A172 (cell line): ENCODE results near the gene APBB1IP. TPM values are rescaled to one million over a fixed set of nuclear protein-coding genes. Genes with fewer than 3 reads are reported as not detected.
A peak's percentile ranks its signal among the peaks of the same experiment; 100 is the strongest.
"Not testable (repeated sequence)": the region's sequence is repeated elsewhere in the genome, so short reads cannot be mapped to it uniquely, and the experiment has no call there.

ENCODE experiments used
- DNase-seq: peaks from one replicate; pipeline ENCODE4 v3.0.0-alpha.2; 2015; ENCODE audit warnings: low spot score
- total RNA-seq: library from RNA; depleted of rRNA; stranded (reverse); fragments of >200 nt; shearing (Covaris generic); gene quantifications from 2 replicates; pipeline ENCODE4 v1.2.3, GENCODE V29; 2014

Gene APBB1IP
- total RNA-seq, 1 experiment from 2014 or later: not detected

DNA sequence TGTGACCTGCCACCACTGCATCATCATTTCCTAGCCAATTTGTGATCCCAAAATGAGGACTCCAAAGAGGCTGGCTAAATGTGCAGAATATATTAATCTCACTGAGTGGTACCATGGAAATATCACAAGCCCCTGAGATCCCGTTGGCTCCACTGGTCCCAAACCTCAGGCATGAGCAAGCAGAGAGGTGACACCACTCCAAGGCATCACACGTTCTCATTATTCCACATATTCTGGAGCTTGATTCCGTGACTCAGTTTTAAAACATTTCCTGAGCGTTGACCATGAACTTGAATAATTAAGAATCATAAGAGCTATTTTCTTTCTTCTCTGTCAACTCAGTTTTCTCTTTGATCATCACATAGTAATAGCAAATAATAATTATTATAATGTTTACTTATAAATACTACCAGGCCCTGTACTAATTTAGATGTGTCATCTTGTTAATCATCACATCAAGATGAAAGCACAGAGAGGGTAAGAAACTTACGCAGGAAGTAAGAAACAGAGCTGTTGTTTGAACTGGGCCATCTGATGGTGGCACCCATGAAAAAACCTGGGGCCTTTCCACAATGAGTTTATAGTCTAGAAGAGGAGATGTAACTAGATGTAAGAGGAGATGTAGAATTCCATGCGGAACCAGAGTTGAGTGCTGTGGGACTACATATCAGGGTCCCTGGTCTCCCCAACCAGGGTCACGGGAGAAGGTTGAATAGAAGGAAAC is 3.5 kb downstream of the APBB1IP start:
- peak; percentile 64 for DNase-seq

DNA sequence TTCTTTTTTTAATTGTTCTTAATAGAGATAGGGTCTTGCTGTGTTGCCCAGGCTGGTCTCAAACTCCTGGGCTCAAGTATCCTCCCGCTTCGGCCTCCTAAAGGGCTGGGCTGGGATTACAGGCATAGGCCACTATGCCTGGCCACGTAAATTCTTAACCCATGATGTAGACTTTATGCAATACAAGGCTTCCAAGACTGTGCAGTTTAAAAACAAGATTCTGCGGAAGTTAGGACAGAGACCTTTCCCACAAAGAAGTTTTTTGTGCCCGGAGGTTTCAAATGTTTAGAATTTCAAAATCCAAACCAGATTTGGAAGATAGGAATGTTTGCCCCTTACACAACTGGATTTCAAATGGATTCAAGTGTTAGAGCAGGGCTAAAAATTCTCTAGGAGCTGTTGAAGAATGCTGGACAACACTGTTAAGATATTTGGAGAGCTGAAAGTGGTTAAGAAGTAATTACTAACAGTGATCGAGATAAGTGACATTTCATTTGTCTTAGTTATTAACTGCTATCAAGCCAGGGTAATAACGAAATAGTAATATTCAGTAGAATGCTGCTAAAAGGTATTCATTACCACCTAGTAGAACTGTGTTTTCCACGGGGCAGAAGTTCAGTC is 7.4 kb downstream of the APBB1IP start:
- DNase-seq: no peak

DNA sequence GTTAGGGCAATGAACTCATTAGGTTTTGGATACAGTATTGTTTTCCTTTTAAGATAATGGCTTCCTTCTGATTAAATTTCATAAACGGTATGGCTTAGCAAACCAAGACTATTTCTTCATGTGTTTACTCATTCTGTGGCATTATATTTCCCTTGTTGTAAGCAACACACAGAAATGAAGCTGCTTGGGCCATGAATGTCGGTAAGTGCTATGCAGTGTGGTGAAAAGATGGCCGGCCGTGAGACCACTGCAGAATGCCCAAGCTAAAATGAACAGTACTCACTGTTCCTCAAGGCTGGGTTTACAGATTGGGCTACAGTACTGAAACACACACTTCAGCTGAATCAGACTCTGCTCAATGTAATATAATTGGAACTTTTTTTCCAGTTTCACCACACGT is 8.1 kb downstream of the APBB1IP start:
- DNase-seq: no peak

DNA sequence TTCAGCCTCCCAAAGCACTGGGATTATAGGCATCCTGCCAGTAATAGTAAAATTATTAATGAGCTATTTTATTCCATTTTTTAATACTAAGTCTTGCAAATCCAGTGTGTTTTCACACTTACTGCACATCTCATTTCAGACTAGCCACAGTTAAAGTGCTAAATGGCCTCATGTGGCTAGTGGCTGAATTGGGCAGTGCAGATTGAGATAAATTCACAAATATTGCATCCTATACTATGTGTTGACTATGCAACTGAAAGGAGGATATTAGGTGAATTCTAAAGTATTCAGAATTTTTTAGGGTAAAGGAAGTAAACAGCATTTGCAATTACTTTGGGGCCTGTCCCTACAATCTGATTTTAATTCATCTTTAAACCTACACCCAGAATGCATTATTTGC is 10.2 kb downstream of the APBB1IP start:
- DNase-seq: no peak

DNA sequence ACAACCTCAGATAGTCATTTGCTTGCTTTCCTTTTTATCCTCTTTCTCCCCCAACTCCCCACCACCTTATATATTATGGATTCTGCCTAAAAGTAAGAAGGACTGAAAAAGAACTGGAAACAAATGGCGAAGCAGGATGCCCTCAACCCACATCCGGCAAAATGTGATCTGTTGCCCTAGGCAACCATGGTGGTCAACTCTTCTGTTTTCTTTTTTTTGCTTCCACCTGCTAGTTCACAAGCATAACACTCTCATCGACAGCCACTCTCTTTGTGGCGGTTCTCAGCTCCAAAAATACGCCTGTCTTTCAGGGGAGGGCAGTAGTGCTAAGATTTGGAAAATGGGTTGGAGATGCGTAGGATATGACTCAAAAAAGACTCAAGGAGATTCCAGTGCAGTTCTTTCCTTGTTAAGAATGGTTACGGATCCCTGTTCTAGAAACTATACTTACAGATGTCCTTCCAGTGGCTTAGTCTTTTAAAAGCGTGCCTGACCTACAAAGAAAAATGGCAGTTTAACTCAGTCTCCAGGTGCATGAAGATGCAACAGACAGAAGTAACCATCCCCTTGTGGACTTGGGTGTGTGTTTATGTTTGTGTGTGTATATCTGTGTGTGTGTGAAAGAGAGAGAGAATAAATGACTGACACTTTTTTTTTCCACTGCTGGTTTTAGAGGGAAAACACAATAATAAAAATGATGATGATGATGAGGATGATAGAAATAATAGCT is 10.7 kb downstream of the APBB1IP start:
- DNase-seq: no peak

DNA sequence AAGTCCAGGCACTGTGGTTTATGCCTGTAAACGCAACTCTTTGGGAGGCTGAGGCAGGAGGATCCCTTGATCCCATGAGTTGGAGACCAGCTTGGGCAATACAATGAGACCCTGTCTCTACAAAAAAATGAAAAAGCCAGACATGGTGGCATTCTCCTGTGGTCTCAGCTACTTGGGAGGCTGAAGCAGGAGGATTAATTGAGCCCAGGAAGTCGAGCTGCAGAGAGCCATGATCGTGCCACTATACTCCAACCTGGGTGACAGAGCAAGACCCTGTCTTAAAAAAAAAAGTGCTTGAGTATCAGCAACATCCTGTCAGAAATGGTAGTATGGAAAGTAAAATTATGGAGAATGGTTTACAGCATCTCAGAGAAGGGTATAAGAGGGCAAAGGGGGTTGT is 11.6 kb downstream of the APBB1IP start:
- DNase-seq: no peak

DNA sequence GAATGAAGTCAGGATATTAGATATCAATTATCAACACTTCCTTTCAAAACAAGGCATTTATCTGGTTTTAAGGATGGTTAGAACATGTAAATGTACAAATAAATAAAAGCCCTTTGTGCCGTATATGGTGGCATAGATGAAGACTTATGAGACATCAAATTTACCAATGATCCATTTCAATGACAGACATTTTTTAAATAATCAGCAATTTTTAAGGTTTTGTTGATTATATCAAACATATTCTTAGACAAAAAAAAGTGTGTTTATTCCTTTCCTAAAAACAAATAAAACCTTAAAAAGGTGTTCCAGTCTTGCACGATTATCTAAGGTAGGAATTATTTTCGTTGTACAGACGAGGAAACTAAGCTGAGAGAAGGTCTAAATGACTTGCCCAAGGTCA is 13.8 kb downstream of the APBB1IP start:
- DNase-seq: no peak

DNA sequence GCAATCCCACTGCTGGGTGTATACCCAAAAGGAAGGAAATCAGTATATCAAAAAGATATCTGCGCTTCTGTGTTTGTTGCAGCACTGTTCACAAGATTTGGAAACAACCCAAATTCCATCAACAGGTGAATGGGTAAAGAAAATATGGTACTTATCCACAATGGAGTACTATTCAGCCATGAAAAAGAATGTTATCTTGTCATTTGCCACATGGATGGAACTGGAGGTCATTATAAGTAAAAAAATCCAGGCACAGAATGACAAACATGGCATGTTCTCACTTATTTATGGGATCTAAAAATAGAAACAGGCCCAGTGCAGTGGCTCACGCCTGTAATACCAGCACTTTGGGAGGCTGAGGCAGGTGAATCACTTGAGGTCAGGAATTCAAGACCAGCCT is 15.7 kb downstream of the APBB1IP start:
- no peak for DNase-seq

DNA sequence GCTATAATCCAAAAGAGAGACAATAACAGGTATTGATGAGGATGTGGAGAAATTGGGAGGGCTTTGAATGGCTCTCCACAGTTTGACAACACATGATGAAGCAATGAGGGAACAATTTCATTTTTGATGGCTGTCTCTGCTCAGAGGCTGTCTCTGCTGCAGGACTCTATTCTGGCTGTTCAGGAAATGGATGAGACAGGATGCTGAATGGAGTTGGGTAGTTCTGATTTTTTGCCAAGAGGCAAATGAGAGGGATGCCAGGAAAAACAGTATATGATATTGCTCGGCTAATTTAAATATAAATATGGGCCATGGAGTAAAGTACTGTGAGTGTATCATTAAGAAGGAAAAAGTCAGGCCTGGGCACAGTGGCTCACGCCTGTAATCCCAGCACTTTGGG is 16.8 kb downstream of the APBB1IP start:
- DNase-seq: no peak

DNA sequence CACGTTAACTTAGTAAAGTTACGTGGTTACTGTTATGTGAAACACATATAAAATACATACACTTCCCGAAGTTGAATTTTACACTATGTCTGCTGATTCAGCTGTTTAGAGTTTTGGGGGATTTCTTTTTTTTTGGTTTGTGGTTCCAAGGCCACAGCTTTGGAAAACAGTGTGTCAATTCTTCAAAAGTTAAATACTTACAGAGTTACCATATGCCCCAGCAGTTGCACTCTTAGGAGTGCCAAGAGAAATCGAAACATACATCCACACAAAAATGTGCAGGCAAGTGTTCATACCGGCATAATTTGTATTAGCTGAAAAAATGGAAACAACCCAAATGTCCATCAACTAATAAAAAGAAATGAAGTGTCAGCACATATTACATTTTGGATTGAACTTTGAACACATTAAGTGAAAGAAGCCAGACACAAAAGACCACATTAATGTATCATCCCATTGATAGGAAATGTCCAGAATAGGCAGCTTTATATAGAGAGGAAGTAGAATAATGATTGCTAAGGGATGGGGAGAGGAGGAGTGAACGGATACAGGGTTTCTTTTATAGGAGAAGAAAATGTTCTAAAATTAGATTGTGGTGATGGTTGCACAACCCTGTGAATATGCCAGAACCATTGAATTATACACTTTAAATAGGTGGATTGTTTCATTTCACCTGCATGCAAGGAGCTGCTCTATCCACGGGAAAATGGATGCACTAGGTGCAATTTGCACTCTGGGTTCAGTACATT is 17.6 kb downstream of the APBB1IP start:
- DNase-seq: no peak

DNA sequence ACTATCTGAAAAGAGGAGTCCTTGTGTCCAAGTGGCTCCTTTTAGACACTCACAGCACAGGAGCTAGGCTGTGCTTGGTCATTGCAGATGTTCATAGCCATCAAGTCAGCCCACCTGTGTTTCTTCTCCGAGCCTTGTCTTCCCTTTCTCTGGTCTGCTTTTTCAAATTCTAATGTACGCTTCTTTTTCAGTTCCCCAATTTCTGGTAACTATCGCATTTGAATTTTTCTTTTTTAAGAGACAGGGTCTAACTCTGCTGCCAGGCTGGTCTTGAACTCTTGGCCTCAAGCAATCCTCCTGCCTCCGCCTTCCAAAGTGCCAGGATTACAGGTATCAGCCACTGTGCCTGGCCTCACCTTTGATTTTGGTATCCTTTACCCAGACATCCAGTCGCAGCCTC is 18.9 kb downstream of the APBB1IP start:
- no peak for DNase-seq

DNA sequence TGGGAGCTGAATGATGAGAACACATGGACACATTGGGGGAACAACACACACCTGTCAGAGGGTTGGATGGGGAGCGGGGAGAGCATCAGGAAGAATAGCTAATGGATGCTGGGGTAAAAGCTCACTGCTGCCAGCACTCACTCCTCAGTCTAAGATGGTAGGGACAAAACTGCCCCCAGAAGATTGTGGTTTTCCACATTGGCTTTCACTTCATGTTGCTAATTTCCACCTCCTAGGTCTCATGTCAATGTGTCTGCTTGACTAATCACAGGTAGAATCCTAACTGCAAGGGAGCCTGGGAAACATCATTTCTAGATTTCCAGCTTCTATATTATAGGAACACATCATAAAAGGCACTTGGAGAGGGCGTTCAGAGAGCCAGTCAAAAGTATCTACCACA is 22.6 kb downstream of the APBB1IP start:
- DNase-seq: no peak

DNA sequence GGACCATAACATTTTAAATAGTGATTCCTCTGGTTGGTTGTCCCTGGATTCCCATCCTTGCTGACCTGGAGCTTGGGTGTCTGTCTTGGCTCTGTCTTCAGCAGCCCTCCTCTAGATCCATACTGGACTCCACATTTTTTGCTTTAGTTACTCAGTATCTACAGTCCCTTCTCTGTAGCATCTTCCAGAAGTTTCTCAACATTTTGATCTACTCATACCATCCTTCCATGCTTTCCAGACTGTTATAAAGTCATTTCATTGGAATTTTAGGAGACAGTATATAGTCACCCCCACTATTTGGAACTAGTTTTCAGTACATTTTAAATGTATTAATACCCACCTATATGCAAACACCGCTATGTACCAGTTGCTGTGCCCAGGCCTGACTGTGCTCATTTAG is 25.8 kb downstream of the APBB1IP start:
- no peak for DNase-seq

DNA sequence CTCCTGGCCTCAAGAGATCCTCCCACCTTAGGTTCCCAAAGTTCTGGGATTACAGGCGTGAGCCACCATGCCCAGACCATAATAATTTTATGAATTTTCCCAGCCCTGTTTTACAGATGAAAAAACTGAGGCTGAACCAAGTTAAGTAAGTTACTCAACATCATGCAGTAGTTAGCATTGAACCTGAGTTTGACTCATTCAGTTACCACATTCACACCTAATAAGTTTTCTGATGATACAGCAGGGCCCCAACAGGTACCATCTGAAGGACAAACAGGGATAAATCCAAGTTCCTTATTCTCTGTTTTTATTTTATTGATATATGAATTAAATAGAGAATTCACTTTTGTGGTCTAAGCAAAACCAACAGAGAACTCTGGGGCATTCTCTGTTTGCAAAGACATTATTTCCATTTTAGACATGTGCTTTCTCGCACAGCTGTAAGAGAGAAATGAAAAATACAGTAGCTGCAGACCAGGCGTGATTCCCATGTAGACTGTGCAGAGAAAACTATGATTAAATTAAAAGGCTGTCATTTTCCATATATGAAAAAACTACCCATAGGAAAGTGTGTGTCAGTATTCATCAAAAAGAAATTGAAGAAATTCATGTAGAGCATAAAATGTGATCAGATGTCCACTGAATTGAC is 26.6 kb downstream of the APBB1IP start:
- no peak for DNase-seq

DNA sequence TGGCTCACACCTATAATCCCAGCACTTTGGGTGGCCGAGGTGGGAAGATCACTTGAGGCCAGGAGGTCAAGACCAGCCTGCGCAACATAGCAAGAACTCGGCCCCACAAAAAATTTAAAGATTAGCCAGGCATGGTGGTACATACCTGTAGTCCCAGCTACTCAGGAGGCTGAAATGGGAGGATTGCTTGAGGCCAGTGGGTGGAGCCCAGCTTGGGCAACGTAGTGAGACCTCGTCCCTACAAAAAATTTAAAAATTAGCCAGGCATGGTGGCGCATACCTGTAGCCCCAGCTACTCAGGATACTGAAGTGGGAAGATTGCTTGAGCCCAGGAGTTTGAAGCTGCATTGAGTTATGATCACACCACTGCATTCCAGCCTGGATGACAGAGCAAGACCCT is 28.4 kb downstream of the APBB1IP start:
- not testable (repeated sequence) for DNase-seq

DNA sequence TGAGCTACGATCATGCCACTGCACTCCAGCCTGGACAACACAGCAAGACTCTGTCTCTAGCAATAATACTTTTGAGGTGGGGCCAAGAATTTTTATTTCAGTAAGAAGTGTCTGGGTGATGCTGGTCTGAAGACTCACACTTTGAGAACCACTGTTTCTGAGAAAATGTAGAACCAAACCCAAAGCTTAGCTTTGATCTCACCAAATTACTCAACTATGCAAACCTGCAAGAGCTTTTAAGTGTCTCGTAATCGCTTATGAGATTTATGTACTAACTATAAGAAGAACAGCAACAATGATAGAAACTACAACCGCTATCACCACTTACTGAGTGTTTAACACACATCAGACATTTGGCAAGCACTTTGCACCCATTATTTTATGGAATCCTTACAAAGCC is 29.5 kb downstream of the APBB1IP start:
- no peak for DNase-seq

DNA sequence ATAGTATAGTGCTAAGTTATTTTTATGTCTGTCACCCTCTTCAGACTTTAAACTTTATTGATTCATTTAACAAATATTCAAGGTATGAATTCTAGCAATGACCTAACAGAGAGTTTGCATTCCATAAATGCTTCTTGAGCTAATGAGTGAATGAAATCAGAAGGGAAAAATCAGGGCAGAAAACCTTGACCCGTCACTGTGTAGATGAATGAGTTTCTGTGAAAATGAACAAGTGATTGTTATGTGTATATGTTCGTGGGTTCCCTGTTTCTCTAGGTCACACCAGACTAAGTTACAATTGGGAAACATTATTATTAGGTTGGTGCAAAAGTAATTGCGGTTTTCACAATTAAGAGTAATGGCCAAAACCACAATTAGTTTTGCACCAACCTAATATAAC is 30.1 kb downstream of the APBB1IP start:
- peak; percentile 64 for DNase-seq

DNA sequence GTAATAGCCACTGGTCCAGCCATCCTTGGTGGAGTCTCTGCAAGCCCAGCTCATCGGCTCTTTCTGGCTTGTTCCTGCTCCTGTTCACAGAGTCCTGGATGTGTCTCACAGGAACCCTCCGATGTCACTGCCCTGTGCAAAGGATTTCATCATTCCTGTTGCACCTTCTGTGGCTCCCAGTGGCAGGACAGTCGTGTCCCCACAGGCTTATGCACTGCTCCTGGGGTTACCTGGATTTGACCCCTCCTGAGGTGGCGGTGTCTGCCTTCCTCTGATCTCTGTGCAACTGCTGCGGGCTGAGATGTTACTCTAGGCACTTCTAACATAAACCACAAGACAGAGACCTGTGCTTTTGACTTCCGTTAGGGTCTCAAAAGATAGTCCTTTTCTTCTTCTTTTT is 30.6 kb downstream of the APBB1IP start:
- no peak for DNase-seq

DNA sequence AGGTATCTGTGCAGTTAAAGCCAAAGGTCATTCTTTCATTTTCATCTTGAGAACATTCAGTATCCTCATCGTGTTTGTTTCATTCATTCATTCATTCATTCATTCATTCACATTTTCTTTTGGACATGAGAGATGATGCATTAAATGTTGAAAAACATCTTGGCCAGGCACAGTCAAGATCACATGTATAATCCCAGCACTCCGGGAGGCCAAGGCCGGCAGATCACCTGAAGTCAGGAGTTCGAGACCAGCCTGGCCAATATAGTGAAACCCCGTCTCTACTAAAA is 34.3 kb downstream of the APBB1IP start:
- no peak for DNase-seq

DNA sequence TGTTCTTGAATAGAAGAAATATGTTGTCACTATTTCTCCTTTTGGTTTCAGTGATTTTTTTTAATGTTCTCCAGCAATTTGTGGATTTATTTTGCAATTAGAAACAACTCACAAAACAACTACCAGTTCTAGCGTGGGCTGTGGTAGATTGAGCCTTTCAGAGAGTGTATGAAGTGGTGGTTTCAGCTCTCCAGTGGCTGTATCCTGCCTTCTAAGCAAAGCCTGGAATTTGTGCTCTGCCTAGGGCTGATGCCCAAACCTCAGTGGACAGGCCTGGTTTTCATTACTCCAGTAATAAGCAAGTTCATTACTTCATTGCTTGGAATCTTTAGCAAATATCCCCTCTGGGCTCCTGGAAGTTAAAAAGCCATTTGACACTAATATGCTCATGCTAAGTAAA is 35.9 kb downstream of the APBB1IP start:
- DNase-seq: no peak

DNA sequence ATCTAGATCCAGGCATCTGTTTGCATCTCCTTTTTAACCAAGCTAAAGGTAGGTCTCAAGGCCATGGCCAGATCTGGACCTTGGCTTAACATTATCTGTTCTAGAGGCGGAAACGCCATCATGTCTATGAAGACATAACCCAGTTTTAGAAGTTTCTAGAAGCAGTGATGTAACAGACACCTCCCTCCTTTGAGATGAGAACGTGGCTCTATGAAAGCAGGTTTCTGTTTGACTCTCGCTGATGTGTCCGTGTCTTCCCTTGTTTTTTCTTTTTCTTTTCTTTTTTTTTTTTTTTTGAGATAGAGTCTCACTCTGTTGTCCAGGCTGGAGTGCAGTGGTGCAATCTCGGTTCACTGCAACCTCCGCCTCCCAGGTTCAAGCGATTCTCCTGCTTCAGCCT is 36.7 kb downstream of the APBB1IP start:
- DNase-seq: not testable (repeated sequence)

DNA sequence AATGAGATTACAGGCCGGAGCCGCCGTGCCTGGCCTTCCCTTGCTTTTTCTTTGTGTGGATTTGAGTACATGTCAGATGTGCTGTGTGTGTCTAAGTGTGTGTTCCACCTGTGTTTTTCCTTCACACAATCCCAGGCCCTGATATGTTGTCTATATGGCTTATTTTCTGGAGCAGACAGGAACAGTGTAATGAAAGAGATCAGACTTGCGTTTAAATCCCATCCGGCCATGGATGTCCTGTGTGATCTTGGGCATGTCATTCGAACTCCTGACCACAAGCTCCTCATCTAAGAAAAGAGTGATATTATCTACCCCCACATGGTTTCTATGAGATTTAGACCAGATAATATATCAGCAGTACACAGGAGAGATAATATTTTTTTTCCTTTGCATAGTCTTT is 37.2 kb downstream of the APBB1IP start:
- DNase-seq: no peak
